ENCODE measurements around the gene CD99L2.

DNA sequence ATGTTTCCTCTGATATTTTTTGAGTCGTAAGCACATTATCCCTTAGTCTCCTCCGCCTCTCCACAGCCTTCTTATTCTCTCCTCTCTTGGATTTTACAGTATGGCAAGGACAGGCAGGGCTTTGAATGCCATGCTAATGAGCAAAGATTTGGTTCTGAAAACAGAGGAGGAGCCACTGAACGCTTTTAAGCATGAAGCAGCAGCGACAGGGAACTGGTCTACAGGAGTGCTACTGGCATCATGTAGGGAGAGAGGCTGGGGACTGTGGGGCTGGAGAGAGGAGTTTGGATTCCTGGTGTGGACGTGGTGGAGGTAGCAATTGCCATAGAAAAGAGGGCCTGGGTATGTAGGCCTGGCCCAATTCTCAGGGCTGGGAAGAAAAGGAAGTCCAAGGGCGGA, 4.6 kb upstream of the CD99L2 start:
- TF ChIP-seq CTCF (conservative IDR thresholded peaks at IDR 0.05; ENCODE audit: low read depth, low read length) (no peak), EZH2 (IDR thresholded peaks at IDR 0.05; ENCODE audit: borderline replicate concordance, low read depth, low read length, poor library complexity, severe bottlenecking) (no peak)

All from A673 (cell line).